Naive thymus-derived CD4-positive, alpha-beta T cell (primary cell): ENCODE results near the gene SLC10A4. TPM values are rescaled to one million over a fixed set of nuclear protein-coding genes. Genes with fewer than 3 reads are reported as not detected.

Experiments
- polyA plus RNA-seq, 2 donors: library from polyadenylated mRNA; unstranded; fragments of 300-500 nt; fragmentation: Illumina TruSeq; gene quantifications; one replicate each; pipeline ENCODE4 v1.2.3, GENCODE V29; 2021
- total RNA-seq, 6 experiments: library from RNA in 5 of 6; stranded (reverse) in 5 of 6; gene quantifications; 1 replicate in 5 of 6; 2 replicates in 1 of 6; pipeline ENCODE4 v1.2.3 and lab custom pipeline; 2021 to 2026

The SLC10A4 gene
- total and polyA plus RNA-seq, 7 experiments from 2014 or later, result 0.09 to 0.17 (median 0.16) TPM; not detected in 4

Other genes with a start within 250 kb of the SLC10A4 start
- 1 to 10 TPM; 2.1 to 5.8 (median 3.5) TPM for gene TEC, start 213.5 kb upstream of the SLC10A4 start, total RNA-seq
- gene TEC, start 213.5 kb upstream of the SLC10A4 start, polyA plus RNA-seq, result 1 to 10 TPM in 1 of 2 donors, under 1 TPM in 1; 0.91 to 2.0 TPM
- gene SLAIN2, start 141.8 kb upstream of the SLC10A4 start, total RNA-seq, result 10 to 100 TPM; 53.2 to 87.5 (median 77.2) TPM
- 10 to 100 TPM; 17.8 to 24.4 TPM for gene SLAIN2, start 141.8 kb upstream of the SLC10A4 start, polyA plus RNA-seq
- not detected for gene ZAR1, start 6.9 kb downstream of the SLC10A4 start, total RNA-seq
- gene ZAR1, start 6.9 kb downstream of the SLC10A4 start, polyA plus RNA-seq, result not detected